Amniotic stem cell (primary cell): ENCODE measurements around the gene MAN2A1.
"Not testable (repeated sequence)": the region's sequence is repeated elsewhere in the genome, so short reads cannot be mapped to it uniquely, and the experiment has no call there.

Experiments
- DNase-seq: peaks from one replicate; lab custom pipeline; 2025; lab: John Stamatoyannopoulos, UW

Gene MAN2A1

GRCh38 chr5:109868737-109869136 is 179.0 kb downstream of the MAN2A1 start:
- no peak for DNase-seq

GRCh38 chr5:109873687-109874086 is 184.0 kb downstream of the MAN2A1 start:
- no peak for DNase-seq

GRCh38 chr5:109874108-109874507 is 184.4 kb downstream of the MAN2A1 start:
- DNase-seq: no peak

- no peak for DNase-seq
Measured at GRCh38 chr5:109876030-109876725, 186.5 kb downstream of the MAN2A1 start.

- DNase-seq: no peak
Measured at GRCh38 chr5:109876941-109877669, 187.4 kb downstream of the MAN2A1 start.

GRCh38 chr5:109877670-109878045 is 187.9 kb downstream of the MAN2A1 start:
- DNase-seq: no peak

- DNase-seq: no peak
Measured at GRCh38 chr5:109878887-109879286, 189.2 kb downstream of the MAN2A1 start.

GRCh38 chr5:109880907-109881685 is 191.4 kb downstream of the MAN2A1 start:
- DNase-seq: no peak

GRCh38 chr5:109882546-109882945 is 192.8 kb downstream of the MAN2A1 start:
- no peak for DNase-seq

GRCh38 chr5:109884676-109885075 is 194.9 kb downstream of the MAN2A1 start:
- DNase-seq: no peak

- DNase-seq: no peak
Measured at GRCh38 chr5:109885205-109885604, 195.5 kb downstream of the MAN2A1 start.

- DNase-seq: no peak
Measured at GRCh38 chr5:109888989-109889388, 199.3 kb downstream of the MAN2A1 start.

- not testable (repeated sequence) for DNase-seq
Measured at GRCh38 chr5:109893271-109893670, 203.5 kb downstream of the MAN2A1 start.

- no peak for DNase-seq
Measured at GRCh38 chr5:109898269-109899162, 208.8 kb downstream of the MAN2A1 start.

- no peak for DNase-seq
Measured at GRCh38 chr5:109899163-109899535, 209.4 kb downstream of the MAN2A1 start.

- DNase-seq: no peak
Measured at GRCh38 chr5:109900461-109900860, 210.7 kb downstream of the MAN2A1 start.

GRCh38 chr5:109900911-109901627 is 211.3 kb downstream of the MAN2A1 start:
- DNase-seq: no peak

- no peak for DNase-seq
Measured at GRCh38 chr5:109901628-109901981, 211.9 kb downstream of the MAN2A1 start.

GRCh38 chr5:109903061-109903460 is 213.3 kb downstream of the MAN2A1 start:
- no peak for DNase-seq

GRCh38 chr5:109905906-109906305 is 216.2 kb downstream of the MAN2A1 start:
- no peak for DNase-seq

- no peak for DNase-seq
Measured at GRCh38 chr5:109907189-109907588, 217.5 kb downstream of the MAN2A1 start.
